NCI-H187 treated with DMSO at 0.1 percent for 48 hours (cell line): ENCODE results near the gene CDKN1A.

ENCODE experiments used
- DNase-seq: peaks from one replicate; lab custom pipeline; 2025; lab: John Stamatoyannopoulos, UW

Gene CDKN1A

GRCh38 chr6:36677059-36677749, 1.3 kb upstream of the CDKN1A start:
- DNase-seq: no peak

- no peak for DNase-seq
Observed at GRCh38 chr6:36677753-36678487, 594 bp upstream of the CDKN1A start.

GRCh38 chr6:36679043-36679833, 724 bp downstream of the CDKN1A start:
- DNase-seq: no peak

GRCh38 chr6:36682328-36683144, 4.0 kb downstream of the CDKN1A start:
- DNase-seq: peak; percentile 60

GRCh38 chr6:36683145-36683655, 4.7 kb downstream of the CDKN1A start:
- DNase-seq: no peak

- no peak for DNase-seq
Observed at GRCh38 chr6:36683656-36684446, 5.3 kb downstream of the CDKN1A start.

- no peak for DNase-seq
Observed at GRCh38 chr6:36684447-36684812, 5.9 kb downstream of the CDKN1A start.

GRCh38 chr6:36685166-36685924, 6.8 kb downstream of the CDKN1A start:
- DNase-seq: no peak

GRCh38 chr6:36685926-36686667, 7.6 kb downstream of the CDKN1A start:
- DNase-seq: no peak

- no peak for DNase-seq
Observed at GRCh38 chr6:36686668-36687513, 8.4 kb downstream of the CDKN1A start.

- DNase-seq: no peak
Observed at GRCh38 chr6:36688063-36688738, 9.7 kb downstream of the CDKN1A start.

GRCh38 chr6:36688739-36689075, 10.2 kb downstream of the CDKN1A start:
- no peak for DNase-seq

- DNase-seq: no peak
Observed at GRCh38 chr6:36691011-36691410, 12.5 kb downstream of the CDKN1A start.

- DNase-seq: no peak
Observed at GRCh38 chr6:36691612-36692011, 13.1 kb downstream of the CDKN1A start.

- DNase-seq: no peak
Observed at GRCh38 chr6:36692220-36692619, 13.7 kb downstream of the CDKN1A start.

- DNase-seq: no peak
Observed at GRCh38 chr6:36692861-36693702, 14.6 kb downstream of the CDKN1A start.

GRCh38 chr6:36694616-36695015, 16.1 kb downstream of the CDKN1A start:
- DNase-seq: no peak
